Loucy (cell line): ENCODE data around the gene ZNF469.

Experiments
- H2AFZ ChIP-seq: fragments of 200-600 bp; sonication (generic); 2 replicates; pipeline ENCODE4 v1.6.0; 2016; ENCODE audit warnings: antibody characterized with exemption, mild to moderate bottlenecking, low read length, moderate library complexity
- H3F3A ChIP-seq: fragments of 200-600 bp; 2 replicates; pipeline ENCODE4 v1.6.0; 2016; ENCODE audit warnings: antibody characterized with exemption, low read depth, mild to moderate bottlenecking
- H3K27me3 ChIP-seq: fragments of 200-600 bp; sonication (generic); 2 replicates; pipeline ENCODE4 v1.6.1; 2014; ENCODE audit warnings: low read length, mild to moderate bottlenecking; ENCODE audit not compliant: insufficient read depth, poor library complexity, severe bottlenecking
- H3K36me3 ChIP-seq: fragments of 200-600 bp; sonication (generic); 2 replicates; pipeline ENCODE4 v1.6.1; 2016; ENCODE audit warnings: low read length; ENCODE audit not compliant: insufficient read depth
- H3K4me1 ChIP-seq: fragments of 200-600 bp; sonication (generic); 2 replicates; pipeline ENCODE4 v1.5.1; 2014; ENCODE audit warnings: low read length, mild to moderate bottlenecking; ENCODE audit not compliant: insufficient read depth, poor library complexity, severe bottlenecking
- H3K4me2 ChIP-seq: fragments of 200-600 bp; sonication (generic); 2 replicates; pipeline ENCODE4 v1.6.0; 2014; ENCODE audit warnings: antibody characterized with exemption, low read length, low read depth, mild to moderate bottlenecking; ENCODE audit not compliant: poor library complexity, severe bottlenecking
- H3K4me3 ChIP-seq: fragments of 200-600 bp; sonication (generic); 2 replicates; pipeline ENCODE4 v1.5.1; 2014; ENCODE audit warnings: low read length, mild to moderate bottlenecking, mixed read lengths; ENCODE audit not compliant: poor library complexity, severe bottlenecking
- H3K79me2 ChIP-seq: fragments of 200-600 bp; sonication (generic); 2 replicates; pipeline ENCODE4 v1.6.1; 2014; ENCODE audit warnings: low read length; ENCODE audit not compliant: insufficient read depth
- H3K9ac ChIP-seq: fragments of 200-600 bp; sonication (generic); 2 replicates; pipeline ENCODE4 v1.6.0; 2014; ENCODE audit warnings: mild to moderate bottlenecking, low read depth, low read length, moderate library complexity; ENCODE audit not compliant: poor library complexity, severe bottlenecking
- H3K9me2 ChIP-seq: fragments of 200-600 bp; sonication (generic); replicated peaks from 2 replicates; pipeline ENCODE4 v1.6.1; 2016; ENCODE audit warnings: low read depth, low read length, mixed read lengths
- H3K9me3 ChIP-seq: fragments of 200-600 bp; sonication (generic); 2 replicates; pipeline ENCODE4 v1.6.1; 2014; ENCODE audit warnings: mild to moderate bottlenecking, antibody characterized with exemption, low read length, low read depth; ENCODE audit not compliant: insufficient read depth
- H4K20me1 ChIP-seq: fragments of 200-600 bp; sonication (generic); 2 replicates; pipeline ENCODE4 v1.6.0; 2014; ENCODE audit warnings: antibody characterized with exemption, low read length, mild to moderate bottlenecking; ENCODE audit not compliant: insufficient read depth, poor library complexity, severe bottlenecking
- EZH2phosphoT487 ChIP-seq: fragments of 200-600 bp; IDR thresholded peaks from 2 replicates; pipeline ENCODE4 v1.6.1; 2018; ENCODE audit warnings: antibody characterized with exemption, mild to moderate bottlenecking, moderate library complexity, borderline replicate concordance
- TF ChIP-seq, protein P1 (sequence below): fragments of 200-600 bp; sonication (generic); conservative IDR thresholded peaks from 2 replicates; pipeline ENCODE4 v1.5.1; 2014; ENCODE audit warnings: mild to moderate bottlenecking, antibody characterized with exemption, low read length

ZNF469 gene

DNA sequence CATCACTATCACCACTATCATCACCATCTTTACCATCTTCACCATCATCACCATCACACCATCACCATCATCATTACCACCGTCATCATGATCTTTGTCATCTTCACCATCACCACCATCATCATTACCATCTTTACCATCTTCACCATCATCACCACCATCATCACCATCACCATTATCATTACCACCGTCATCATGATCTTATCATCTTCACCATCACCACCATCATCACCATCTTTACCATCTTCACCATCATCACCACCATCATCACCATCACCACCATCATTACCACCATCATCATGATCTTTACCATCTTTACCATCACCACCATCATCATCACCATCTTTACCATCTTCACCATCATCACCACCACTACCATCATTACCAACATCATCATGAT is 10.2 kb upstream of the ZNF469 start:
- Histone ChIP-seq H3K4me2 (no peak overlapping the region), H3K4me1 (no peaks in the 10 kb centered on the region), H3K4me3 (no peak overlapping the region), H3K27me3 (no peaks in the 10 kb centered on the region), H2AFZ (no peak overlapping the region), H3K9ac (no peak overlapping the region), H3K9me3 (no peaks in the 10 kb centered on the region), H3K9me2 (no peaks in the 10 kb centered on the region), H3F3A (no peaks in the 10 kb centered on the region), H4K20me1 (no peaks in the 10 kb centered on the region), H3K79me2 (no peaks in the 10 kb centered on the region), H3K36me3 (no peaks in the 10 kb centered on the region)
- TF ChIP-seq EZH2phosphoT487 = no peak
- TF ChIP-seq, protein P1, sequence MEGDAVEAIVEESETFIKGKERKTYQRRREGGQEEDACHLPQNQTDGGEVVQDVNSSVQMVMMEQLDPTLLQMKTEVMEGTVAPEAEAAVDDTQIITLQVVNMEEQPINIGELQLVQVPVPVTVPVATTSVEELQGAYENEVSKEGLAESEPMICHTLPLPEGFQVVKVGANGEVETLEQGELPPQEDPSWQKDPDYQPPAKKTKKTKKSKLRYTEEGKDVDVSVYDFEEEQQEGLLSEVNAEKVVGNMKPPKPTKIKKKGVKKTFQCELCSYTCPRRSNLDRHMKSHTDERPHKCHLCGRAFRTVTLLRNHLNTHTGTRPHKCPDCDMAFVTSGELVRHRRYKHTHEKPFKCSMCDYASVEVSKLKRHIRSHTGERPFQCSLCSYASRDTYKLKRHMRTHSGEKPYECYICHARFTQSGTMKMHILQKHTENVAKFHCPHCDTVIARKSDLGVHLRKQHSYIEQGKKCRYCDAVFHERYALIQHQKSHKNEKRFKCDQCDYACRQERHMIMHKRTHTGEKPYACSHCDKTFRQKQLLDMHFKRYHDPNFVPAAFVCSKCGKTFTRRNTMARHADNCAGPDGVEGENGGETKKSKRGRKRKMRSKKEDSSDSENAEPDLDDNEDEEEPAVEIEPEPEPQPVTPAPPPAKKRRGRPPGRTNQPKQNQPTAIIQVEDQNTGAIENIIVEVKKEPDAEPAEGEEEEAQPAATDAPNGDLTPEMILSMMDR = no peak

DNA sequence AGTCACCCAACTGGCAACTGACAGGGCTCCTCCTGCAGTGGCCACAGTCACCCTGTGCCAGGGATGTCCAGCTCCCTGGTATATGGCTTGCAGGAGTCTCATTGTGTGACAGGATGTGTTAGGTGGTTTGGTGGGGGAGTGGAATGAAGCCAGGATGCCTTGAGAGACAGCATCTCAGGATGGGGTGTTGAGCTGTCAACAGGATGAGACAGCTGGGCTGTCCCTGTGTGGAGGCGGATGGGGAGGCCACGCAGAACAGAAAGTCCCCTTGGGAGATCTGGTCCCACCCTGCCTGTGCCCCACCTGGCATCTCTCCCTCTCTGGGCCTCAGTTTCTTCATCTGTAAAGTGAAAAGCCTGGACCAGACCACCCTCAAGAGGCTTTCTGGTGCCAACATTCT is 9.5 kb upstream of the ZNF469 start:
- Histone ChIP-seq H2AFZ (no peak overlapping the region), H3K79me2 (no peaks in the 10 kb centered on the region), H3K9ac (no peak overlapping the region), H3K4me3 (no peak overlapping the region), H3K4me2 (no peak overlapping the region), H3K27me3 (no peaks in the 10 kb centered on the region), H4K20me1 (no peaks in the 10 kb centered on the region), H3K4me1 (no peaks in the 10 kb centered on the region), H3F3A (no peaks in the 10 kb centered on the region), H3K9me3 (no peaks in the 10 kb centered on the region), H3K9me2 (no peaks in the 10 kb centered on the region), H3K36me3 (no peaks in the 10 kb centered on the region)
- no peak for TF ChIP-seq EZH2phosphoT487
- TF ChIP-seq, protein P1 = no peak

DNA sequence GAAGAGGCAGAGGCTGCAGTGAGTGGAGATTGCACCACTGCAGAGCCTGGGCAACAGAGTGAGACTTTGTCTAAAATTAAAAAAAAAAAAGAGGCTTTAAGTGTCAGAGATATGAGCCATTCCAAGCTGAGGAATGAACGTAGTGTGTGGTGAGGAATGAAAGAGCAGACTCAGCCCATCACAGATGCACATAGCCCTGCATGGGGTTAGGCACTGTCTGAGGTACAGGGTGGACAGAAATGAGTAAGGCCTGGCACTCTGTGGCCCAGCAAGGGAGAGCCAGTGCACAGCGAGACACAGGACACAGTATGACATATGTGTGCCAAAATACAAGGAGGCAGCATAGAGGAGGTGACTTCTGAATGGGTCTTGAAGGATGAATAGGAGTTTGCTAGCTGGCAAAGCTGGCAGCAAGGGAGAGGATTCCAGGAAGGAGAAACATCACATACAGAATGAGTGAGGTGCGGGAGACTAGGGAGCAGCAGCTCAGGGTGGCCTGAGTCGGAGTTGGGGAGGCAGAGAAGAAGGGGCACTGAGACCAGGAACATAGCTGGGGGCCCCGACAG is 8.7 kb upstream of the ZNF469 start:
- Histone ChIP-seq H3K9me2 (no peaks in the 10 kb centered on the region), H3K4me3 (no peak overlapping the region), H4K20me1 (no peaks in the 10 kb centered on the region), H3K4me1 (no peaks in the 10 kb centered on the region), H3K79me2 (no peaks in the 10 kb centered on the region), H3K9me3 (no peaks in the 10 kb centered on the region), H2AFZ (no peak overlapping the region), H3K36me3 (no peaks in the 10 kb centered on the region), H3K27me3 (no peaks in the 10 kb centered on the region), H3K9ac (no peak overlapping the region), H3K4me2 (no peak overlapping the region), H3F3A (no peaks in the 10 kb centered on the region)
- TF ChIP-seq EZH2phosphoT487 = no peak
- TF ChIP-seq, protein P1 = no peak
